ENCODE measurements around the gene SLC35E2B.

DNA sequence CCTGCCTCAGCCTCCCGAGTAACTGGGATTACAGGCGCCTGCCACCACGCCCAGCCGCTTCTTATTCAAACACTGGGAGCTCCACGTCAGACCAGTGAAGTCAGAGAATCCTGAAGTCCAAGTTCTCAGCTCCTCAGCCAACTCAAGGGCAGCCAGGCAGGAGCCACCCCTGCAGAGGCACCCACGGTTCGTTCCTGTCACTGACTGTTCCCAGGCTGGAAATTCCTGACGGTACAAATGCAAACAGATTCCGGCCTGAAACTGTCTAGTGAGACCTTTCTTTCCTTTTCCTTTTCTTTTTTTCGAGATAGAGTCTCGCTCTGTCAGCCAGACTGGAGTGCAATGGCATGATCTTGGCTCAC, 11.7 kb downstream of the SLC35E2B start:
- TF ChIP-seq, protein P1, sequence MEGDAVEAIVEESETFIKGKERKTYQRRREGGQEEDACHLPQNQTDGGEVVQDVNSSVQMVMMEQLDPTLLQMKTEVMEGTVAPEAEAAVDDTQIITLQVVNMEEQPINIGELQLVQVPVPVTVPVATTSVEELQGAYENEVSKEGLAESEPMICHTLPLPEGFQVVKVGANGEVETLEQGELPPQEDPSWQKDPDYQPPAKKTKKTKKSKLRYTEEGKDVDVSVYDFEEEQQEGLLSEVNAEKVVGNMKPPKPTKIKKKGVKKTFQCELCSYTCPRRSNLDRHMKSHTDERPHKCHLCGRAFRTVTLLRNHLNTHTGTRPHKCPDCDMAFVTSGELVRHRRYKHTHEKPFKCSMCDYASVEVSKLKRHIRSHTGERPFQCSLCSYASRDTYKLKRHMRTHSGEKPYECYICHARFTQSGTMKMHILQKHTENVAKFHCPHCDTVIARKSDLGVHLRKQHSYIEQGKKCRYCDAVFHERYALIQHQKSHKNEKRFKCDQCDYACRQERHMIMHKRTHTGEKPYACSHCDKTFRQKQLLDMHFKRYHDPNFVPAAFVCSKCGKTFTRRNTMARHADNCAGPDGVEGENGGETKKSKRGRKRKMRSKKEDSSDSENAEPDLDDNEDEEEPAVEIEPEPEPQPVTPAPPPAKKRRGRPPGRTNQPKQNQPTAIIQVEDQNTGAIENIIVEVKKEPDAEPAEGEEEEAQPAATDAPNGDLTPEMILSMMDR (IDR thresholded peaks at IDR 0.05; ENCODE audit: insufficient read depth, low read length), result no peak
- no peak for TF ChIP-seq GABPA (IDR thresholded peaks at IDR 0.05; ENCODE audit: low read depth)
- no peak for TF ChIP-seq POLR2AphosphoS5 (IDR thresholded peaks at IDR 0.05; ENCODE audit: low read depth)
- TF ChIP-seq, protein P2, sequence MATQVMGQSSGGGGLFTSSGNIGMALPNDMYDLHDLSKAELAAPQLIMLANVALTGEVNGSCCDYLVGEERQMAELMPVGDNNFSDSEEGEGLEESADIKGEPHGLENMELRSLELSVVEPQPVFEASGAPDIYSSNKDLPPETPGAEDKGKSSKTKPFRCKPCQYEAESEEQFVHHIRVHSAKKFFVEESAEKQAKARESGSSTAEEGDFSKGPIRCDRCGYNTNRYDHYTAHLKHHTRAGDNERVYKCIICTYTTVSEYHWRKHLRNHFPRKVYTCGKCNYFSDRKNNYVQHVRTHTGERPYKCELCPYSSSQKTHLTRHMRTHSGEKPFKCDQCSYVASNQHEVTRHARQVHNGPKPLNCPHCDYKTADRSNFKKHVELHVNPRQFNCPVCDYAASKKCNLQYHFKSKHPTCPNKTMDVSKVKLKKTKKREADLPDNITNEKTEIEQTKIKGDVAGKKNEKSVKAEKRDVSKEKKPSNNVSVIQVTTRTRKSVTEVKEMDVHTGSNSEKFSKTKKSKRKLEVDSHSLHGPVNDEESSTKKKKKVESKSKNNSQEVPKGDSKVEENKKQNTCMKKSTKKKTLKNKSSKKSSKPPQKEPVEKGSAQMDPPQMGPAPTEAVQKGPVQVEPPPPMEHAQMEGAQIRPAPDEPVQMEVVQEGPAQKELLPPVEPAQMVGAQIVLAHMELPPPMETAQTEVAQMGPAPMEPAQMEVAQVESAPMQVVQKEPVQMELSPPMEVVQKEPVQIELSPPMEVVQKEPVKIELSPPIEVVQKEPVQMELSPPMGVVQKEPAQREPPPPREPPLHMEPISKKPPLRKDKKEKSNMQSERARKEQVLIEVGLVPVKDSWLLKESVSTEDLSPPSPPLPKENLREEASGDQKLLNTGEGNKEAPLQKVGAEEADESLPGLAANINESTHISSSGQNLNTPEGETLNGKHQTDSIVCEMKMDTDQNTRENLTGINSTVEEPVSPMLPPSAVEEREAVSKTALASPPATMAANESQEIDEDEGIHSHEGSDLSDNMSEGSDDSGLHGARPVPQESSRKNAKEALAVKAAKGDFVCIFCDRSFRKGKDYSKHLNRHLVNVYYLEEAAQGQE (IDR thresholded peaks at IDR 0.05; ENCODE audit: insufficient replicate concordance, low read depth), result no peak

Measured in HL-60 (cell line).